ENCODE data around the gene HACD4. TPM values are rescaled to one million over a fixed set of nuclear protein-coding genes. Genes with fewer than 3 reads are reported as not detected.

HACD4 gene
- total RNA-seq, 2 donors from 2014 or later, result 0.99 to 1.8 TPM

GRCh38 chr9:21015129-21015815 is 16.2 kb downstream of the HACD4 start:
- TF ChIP-seq CTCF (IDR thresholded peaks at IDR 0.05) (no peak), POLR2A (IDR thresholded peaks at IDR 0.05) (no peak)

GRCh38 chr9:21002040-21002439 is 29.4 kb downstream of the HACD4 start:
- intact Hi-C loops (cut with DNase I), result no loop called here
- no peak for DNase-seq
- H3K27me3 ChIP-seq, result no peaks in the 10 kb centered on the region
- ATAC-seq, result no peak
- H3K27ac ChIP-seq, result no peak overlapping the region
- peaks cover 0 to 2% of the 10 kb centered on the region in 2 donors for H3K36me3 ChIP-seq (replicated peaks in 1 of 2; ENCODE audit: insufficient read depth in 1 of 2, low read depth in 2 of 2)
- H3K4me1 ChIP-seq, result no peaks in the 10 kb centered on the region
- TF ChIP-seq CTCF (IDR thresholded peaks at IDR 0.05) (no peak), POLR2A (IDR thresholded peaks at IDR 0.05) (no peak)
- H3K4me3 ChIP-seq, result no peak overlapping the region
- 95 to 98% methylated on average over 2 of the region's 2 CpGs for WGBS, 2 donors
- no peaks in the 10 kb centered on the region for H3K9me3 ChIP-seq

More at GRCh38 chr9:21015129-21015815, 16.2 kb downstream of the HACD4 start:
- no peaks in the 10 kb centered on the region for H3K36me3 ChIP-seq (replicated peaks in 1 of 2; ENCODE audit: insufficient read depth in 1 of 2, low read depth in 2 of 2)
- no peaks in the 10 kb centered on the region for H3K27me3 ChIP-seq
- 67 to 83% methylated on average over 5 of the region's 5 CpGs for WGBS, 2 donors
- ATAC-seq (no peak), DNase-seq (no peak)
- intact Hi-C loops (cut with DNase I), result no loop called here
- no peak overlapping the region for H3K27ac ChIP-seq
- H3K4me3 ChIP-seq, result no peak overlapping the region
- no peaks in the 10 kb centered on the region for H3K9me3 ChIP-seq
- H3K4me1 ChIP-seq, result no peaks in the 10 kb centered on the region

GRCh38 chr9:21001581-21001980 is 29.9 kb downstream of the HACD4 start:
- WGBS, 2 donors, result 48 to 59% methylated on average over 1 of the region's 1 CpG

GRCh38 chr9:20997503-20998076 is 33.9 kb downstream of the HACD4 start:
- peaks cover 0 to 11% of the 10 kb centered on the region in 2 donors for H3K36me3 ChIP-seq (replicated peaks in 1 of 2; ENCODE audit: insufficient read depth in 1 of 2, low read depth in 2 of 2)
- H3K4me1 ChIP-seq, result no peaks in the 10 kb centered on the region
- ATAC-seq (no peak), DNase-seq (no peak)
- no peak overlapping the region for H3K27ac ChIP-seq
- H3K27me3 ChIP-seq, result no peaks in the 10 kb centered on the region
- no peak overlapping the region for H3K4me3 ChIP-seq
- intact Hi-C loops (cut with DNase I), result no loop called here
- WGBS, 2 donors, result 88 to 94% methylated on average over 2 of the region's 2 CpGs
- no peaks in the 10 kb centered on the region for H3K9me3 ChIP-seq
- TF ChIP-seq POLR2A (IDR thresholded peaks at IDR 0.05) (no peak), CTCF (IDR thresholded peaks at IDR 0.05) (no peak)

More at GRCh38 chr9:21001581-21001980, 29.9 kb downstream of the HACD4 start:
- TF ChIP-seq CTCF (IDR thresholded peaks at IDR 0.05), result no peak
- no peak for TF ChIP-seq POLR2A (IDR thresholded peaks at IDR 0.05)
- Histone ChIP-seq H3K4me1 (no peaks in the 10 kb centered on the region), H3K36me3 (replicated peaks in 1 of 2; ENCODE audit: insufficient read depth in 1 of 2, low read depth in 2 of 2) (peaks cover 0 to 4% of the 10 kb centered on the region in 2 donors), H3K27me3 (no peaks in the 10 kb centered on the region), H3K4me3 (no peak overlapping the region), H3K9me3 (no peaks in the 10 kb centered on the region), H3K27ac (no peak overlapping the region)
- intact Hi-C loops (cut with DNase I), result no loop called here
- no peak for ATAC-seq
- no peak for DNase-seq

Data from body of pancreas (tissue), 4 donors.